Measurements from ENCODE around the gene NR1I2. TPM values are rescaled to one million over a fixed set of nuclear protein-coding genes. Genes with fewer than 3 reads are reported as not detected.

NR1I2 gene
- under 1 TPM; 0.86 to 0.91 TPM for total RNA-seq
- under 1 TPM; 0.17 to 0.42 (median 0.41) TPM for polyA plus RNA-seq
- total RNA-seq, result 0 to 1.8 (median 0.79) reads per million in 6 experiments

DNA sequence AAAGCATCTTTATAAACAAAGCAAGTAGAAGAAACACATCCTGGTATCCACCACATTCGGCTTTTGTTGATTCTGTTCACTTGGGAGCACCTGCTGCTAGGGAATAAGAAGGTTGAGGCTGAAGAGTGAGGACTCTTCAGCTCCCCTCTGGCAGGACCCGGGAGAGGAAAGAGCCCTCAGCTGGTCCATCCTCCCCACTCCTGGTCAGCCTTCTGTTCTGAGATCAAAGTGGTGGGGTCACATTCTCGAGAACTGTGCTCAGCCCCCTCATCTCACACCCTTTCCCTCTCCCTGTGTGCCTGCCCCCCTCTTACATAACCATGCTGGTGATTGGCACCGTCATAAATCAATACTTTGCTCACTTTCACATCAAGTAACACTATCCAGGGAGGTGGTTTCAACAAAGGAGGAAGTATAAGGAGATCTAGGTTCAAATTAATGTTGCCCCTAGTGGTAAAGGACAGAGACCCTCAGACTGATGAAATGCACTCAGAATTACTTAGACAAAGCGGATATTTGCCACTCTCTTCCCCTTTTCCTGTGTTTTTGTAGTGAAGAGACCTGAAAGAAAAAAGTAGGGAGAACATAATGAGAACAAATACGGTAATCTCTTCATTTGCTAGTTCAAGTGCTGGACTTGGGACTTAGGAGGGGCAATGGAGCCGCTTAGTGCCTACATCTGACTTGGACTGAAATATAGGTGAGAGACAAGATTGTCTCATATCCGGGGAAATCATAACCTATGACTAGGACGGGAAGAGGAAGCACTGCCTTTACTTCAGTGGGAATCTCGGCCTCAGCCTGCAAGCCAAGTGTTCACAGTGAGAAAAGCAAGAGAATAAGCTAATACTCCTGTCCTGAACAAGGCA is at the start of gene NR1I2:
Gene NR1I2, plus strand, starts transcription at position 772 of the 869 bp plus-strand sequence.
- Mint-ChIP-seq H3K4me3 (no peak within 1 kb of the TSS), H3K36me3 (peaks cover 0 to 1% (median 0%) of the 10 kb centered on the region in 3 donors), H3K4me1 (peaks cover 4 to 10% (median 7%) of the 10 kb centered on the region in 4 donors), H3K9me3 (peaks cover 0 to 3% (median under 1%) of the 10 kb centered on the region in 9 donors), H3K27ac (peak within 1 kb of the TSS in 2 of 10 donors; percentile 16 to 47), H3K27me3 (no peaks in the 10 kb centered on the region)
- POLR2A ChIA-PET, result no interaction called here
- no peak for DNase-seq
- ATAC-seq, result no peak

DNA sequence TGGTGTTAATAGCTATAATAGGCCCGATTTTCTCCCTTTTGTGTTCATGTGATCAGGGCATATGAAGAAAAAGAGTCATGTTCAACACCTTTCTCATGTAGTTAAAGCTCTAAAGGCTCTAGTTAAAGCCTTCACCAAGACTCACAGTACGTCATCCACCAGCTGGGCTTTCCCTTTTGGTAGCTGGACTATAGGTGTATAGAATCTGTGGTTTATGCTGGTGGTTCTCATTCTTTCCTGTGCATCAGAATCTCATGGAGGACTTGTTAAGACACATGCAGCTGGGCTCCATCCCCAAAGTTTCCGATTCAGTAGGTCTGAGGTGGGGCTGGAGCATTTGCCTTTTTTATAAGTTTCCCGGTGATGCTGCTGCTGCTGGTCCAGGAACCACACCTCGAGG is 48.1 kb upstream of the NR1I2 start:
- DNase-seq, result no peak
- H3K27ac Mint-ChIP-seq, result no peak overlapping the region
- H3K4me1 Mint-ChIP-seq, result no peaks in the 10 kb centered on the region
- POLR2A ChIA-PET, result no interaction called here
- no peak overlapping the region for H3K4me3 Mint-ChIP-seq
- H3K27me3 Mint-ChIP-seq, result peaks cover 0 to 7% (median 2%) of the 10 kb centered on the region in 5 donors
- ATAC-seq, result no peak
- H3K9me3 Mint-ChIP-seq, result no peaks in the 10 kb centered on the region
- H3K36me3 Mint-ChIP-seq, result no peaks in the 10 kb centered on the region

DNA sequence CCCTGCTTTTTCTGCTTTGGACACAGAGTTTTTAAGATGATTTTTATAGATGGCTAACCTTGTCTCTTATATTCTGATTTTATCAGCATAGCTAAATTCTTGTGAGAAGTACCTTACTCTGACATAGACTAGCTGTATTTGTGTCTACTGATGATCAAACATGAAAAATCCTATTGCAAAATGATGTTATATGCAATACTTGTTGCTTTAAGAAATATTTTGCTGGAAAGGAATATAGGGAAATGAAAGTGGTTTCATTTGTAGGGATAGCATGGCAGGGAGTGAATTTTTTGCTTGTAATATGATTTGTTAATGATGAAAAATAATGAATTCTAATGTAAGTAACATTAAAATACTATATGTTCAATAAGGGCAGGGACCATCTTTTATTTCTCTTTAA is 43.2 kb upstream of the NR1I2 start:
- Mint-ChIP-seq H3K4me1 (no peaks in the 10 kb centered on the region), H3K27ac (no peak overlapping the region), H3K4me3 (no peak overlapping the region), H3K27me3 (peaks cover 10 to 39% (median 16%) of the 10 kb centered on the region in 5 donors), H3K36me3 (no peaks in the 10 kb centered on the region), H3K9me3 (no peaks in the 10 kb centered on the region)
- ATAC-seq, result no peak
- no peak for DNase-seq
- POLR2A ChIA-PET, result no interaction called here

DNA sequence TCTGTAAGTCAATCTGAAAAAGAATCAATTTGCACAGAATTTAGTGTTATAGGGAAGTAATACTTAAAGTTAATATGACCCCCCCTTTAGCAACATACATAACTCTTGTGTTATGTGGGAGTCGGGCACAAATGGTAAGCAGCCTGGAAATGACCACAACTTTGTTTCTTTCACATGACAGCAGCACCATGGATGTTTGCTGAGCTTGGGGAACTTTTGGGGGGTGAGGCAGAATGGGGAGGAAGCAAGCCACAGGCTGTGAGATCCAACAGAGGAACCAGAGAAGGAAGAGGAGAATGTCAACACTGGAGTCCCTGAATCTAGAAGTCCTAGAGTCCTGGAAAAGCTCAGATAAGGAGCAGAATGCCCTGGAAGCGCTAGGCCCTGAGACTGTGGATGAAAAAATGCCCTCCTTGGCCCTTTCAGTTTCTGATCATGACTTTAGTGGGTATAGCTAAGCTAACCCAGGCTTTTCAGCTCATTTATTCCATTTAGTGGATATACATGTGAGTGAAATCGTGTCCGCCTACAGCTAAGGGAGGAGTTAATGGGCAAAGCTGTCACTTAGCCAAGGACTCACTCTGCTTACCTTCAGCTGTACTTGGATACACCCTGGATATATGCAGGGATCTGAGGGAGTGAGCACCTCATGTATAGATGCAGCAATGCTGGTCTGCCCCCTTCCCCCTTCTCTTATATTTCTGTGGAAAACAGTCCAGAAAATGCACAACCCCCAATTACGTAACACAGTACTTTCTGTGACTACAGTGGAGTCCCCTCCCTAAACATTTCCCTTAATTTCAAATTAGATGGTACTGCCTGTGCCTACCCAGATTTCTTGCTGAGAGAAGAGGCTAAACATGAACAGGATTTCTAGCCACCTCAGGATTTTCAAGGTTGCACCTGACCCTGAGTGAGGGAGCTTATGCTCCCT is 40.0 kb upstream of the NR1I2 start:
- Mint-ChIP-seq H3K27ac (no peak overlapping the region), H3K27me3 (peaks cover 15 to 57% (median 29%) of the 10 kb centered on the region in 5 donors), H3K9me3 (no peaks in the 10 kb centered on the region), H3K4me1 (no peaks in the 10 kb centered on the region), H3K4me3 (no peak overlapping the region), H3K36me3 (no peaks in the 10 kb centered on the region)
- no peak for DNase-seq
- no peak for ATAC-seq
- POLR2A ChIA-PET, result no interaction called here

DNA sequence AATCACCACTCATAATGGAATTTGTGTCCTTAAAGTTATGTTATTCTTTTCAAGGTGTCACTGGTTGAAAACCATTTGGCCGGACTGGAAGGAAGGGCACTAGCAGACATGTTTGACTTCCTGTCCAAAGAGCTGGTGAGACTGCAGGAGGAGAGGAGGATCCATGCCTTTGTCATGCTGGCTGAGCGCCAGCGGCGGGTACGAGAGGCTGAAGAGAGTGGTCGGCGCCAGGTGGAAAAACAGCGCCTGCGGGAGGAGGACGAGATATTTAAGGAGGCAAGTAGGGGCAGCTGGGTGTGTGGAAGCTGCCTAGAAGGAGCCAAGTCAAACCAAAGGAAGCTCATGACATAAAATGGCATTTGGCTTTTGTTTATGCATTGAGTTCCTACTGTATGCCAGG is 38.0 kb upstream of the NR1I2 start:
- no peaks in the 10 kb centered on the region for H3K4me1 Mint-ChIP-seq
- DNase-seq (no peak), ATAC-seq (no peak)
- no peaks in the 10 kb centered on the region for H3K9me3 Mint-ChIP-seq
- no peak overlapping the region for H3K4me3 Mint-ChIP-seq
- no peak overlapping the region for H3K27ac Mint-ChIP-seq
- H3K27me3 Mint-ChIP-seq, result peaks cover 12 to 60% (median 29%) of the 10 kb centered on the region in 5 donors
- POLR2A ChIA-PET, result no interaction called here
- no peaks in the 10 kb centered on the region for H3K36me3 Mint-ChIP-seq

DNA sequence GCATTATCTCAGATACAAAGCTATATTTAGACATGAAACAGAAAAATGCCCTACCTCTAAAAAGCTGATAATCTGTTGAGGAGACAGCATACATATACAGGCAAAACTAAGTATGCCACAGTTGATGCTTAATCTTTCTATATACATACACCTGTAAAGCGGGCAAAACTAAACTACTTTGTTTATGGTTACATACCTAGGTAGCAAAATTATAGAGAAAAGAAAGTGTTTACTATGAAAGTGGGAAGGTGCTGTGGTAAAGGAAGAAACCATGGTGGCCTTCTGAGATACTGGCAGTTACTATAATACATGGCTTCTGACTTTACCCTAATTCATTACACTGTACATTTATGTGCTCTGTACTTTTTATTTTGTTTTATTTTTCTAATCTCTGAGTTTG is 36.0 kb upstream of the NR1I2 start:
- DNase-seq, result no peak
- no peaks in the 10 kb centered on the region for H3K36me3 Mint-ChIP-seq
- no peaks in the 10 kb centered on the region for H3K4me1 Mint-ChIP-seq
- POLR2A ChIA-PET, result no interaction called here
- no peak overlapping the region for H3K4me3 Mint-ChIP-seq
- H3K9me3 Mint-ChIP-seq, result no peaks in the 10 kb centered on the region
- H3K27me3 Mint-ChIP-seq, result peaks cover 15 to 54% (median 28%) of the 10 kb centered on the region in 5 donors
- no peak overlapping the region for H3K27ac Mint-ChIP-seq
- ATAC-seq, result no peak

GRCh38 chr3:119746423-119746822 is 35.5 kb upstream of the NR1I2 start:
- ATAC-seq, result no peak
- Mint-ChIP-seq H3K4me3 (no peak overlapping the region), H3K27ac (no peak overlapping the region), H3K27me3 (peaks cover 14 to 52% (median 25%) of the 10 kb centered on the region in 5 donors), H3K4me1 (no peaks in the 10 kb centered on the region), H3K36me3 (no peaks in the 10 kb centered on the region), H3K9me3 (no peaks in the 10 kb centered on the region)
- POLR2A ChIA-PET, result no interaction called here
- DNase-seq, result no peak

DNA sequence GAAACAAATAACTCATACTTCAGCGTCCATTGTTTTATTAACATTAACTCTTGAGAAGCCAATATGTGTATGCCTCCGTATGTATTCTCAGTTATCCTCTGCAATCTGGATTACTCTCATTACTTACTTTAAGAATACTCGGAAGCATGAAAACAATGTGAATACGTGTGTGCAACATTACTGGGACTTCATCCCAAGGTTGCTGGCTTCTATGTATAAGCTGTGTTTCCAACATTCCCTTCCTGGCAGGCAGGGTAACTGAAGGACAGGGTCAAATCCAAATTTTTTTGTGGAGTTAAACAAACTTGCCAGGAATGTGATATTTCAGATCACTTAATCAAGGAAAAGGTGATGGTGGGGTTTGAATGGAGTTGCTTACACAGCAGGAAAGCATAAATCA is 34.5 kb upstream of the NR1I2 start:
- POLR2A ChIA-PET, result no interaction called here

GRCh38 chr3:119748991-119749390 is 32.9 kb upstream of the NR1I2 start:
- Mint-ChIP-seq H3K4me1 (no peaks in the 10 kb centered on the region), H3K36me3 (peaks cover 0 to 4% (median 2%) of the 10 kb centered on the region in 3 donors), H3K27me3 (peaks cover 6 to 41% (median 18%) of the 10 kb centered on the region in 5 donors), H3K9me3 (peaks cover 0 to 12% (median 4%) of the 10 kb centered on the region in 9 donors), H3K4me3 (no peak overlapping the region), H3K27ac (no peak overlapping the region)
- ATAC-seq (no peak), DNase-seq (no peak)
- POLR2A ChIA-PET, result no interaction called here

More for the DNA sequence above, 34.5 kb upstream of the NR1I2 start:
- no peak overlapping the region for H3K27ac Mint-ChIP-seq
- H3K4me1 Mint-ChIP-seq, result no peaks in the 10 kb centered on the region
- no peaks in the 10 kb centered on the region for H3K36me3 Mint-ChIP-seq
- ATAC-seq, result no peak
- H3K4me3 Mint-ChIP-seq, result no peak overlapping the region
- no peaks in the 10 kb centered on the region for H3K9me3 Mint-ChIP-seq
- DNase-seq, result no peak
- peaks cover 13 to 42% (median 22%) of the 10 kb centered on the region in 5 donors for H3K27me3 Mint-ChIP-seq

GRCh38 chr3:119751423-119751822 is 30.5 kb upstream of the NR1I2 start:
- Mint-ChIP-seq H3K4me3 (no peak overlapping the region), H3K36me3 (peaks cover 0 to 14% (median 2%) of the 10 kb centered on the region in 3 donors), H3K27me3 (peaks cover 10 to 54% (median 20%) of the 10 kb centered on the region in 5 donors), H3K9me3 (peaks cover 0 to 14% (median 5%) of the 10 kb centered on the region in 9 donors), H3K27ac (no peak overlapping the region), H3K4me1 (no peaks in the 10 kb centered on the region)
- no peak for DNase-seq
- POLR2A ChIA-PET, result no interaction called here
- no peak for ATAC-seq

DNA sequence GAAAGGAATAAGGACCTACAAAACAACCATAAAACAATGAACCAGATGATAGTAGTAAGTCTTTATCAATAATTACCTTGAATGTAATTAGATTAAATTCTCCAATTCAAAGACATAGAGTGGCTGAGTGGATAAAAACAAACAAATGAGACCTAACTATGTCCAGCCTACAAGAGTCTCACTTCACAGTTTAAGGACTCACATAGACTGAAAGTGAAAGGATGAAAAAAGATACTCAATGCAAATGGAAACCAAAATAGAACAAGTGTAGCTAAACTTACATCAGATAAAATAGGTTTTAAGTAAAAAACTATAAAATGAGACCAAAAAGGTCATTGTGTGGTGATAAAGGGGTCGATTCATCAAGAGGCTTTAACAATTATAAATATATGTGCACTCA is 21.9 kb upstream of the NR1I2 start:
- no peak for ATAC-seq

DNA sequence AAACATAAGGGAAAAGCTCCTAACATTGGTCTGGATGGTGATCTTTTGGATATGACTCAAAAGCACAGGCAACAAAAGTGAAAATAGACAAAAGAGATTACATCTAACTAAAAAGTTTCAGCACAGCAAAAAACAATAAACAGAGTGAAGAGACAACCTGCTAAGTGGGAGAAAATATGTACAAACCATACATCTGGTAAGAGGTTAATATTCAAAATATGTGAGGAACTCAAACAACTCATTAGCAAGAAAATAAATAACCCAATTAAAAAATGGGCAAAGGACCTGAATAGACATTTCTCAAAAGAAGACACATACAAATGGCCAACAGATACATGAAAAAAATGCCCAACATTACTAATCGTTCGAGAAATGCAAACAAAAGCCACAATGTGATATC is 19.0 kb upstream of the NR1I2 start:
- ATAC-seq (no peak), DNase-seq (no peak)
- Mint-ChIP-seq H3K4me1 (no peaks in the 10 kb centered on the region), H3K36me3 (peaks cover 0 to 11% (median 0%) of the 10 kb centered on the region in 3 donors), H3K4me3 (no peak overlapping the region), H3K9me3 (peaks cover 0 to 27% (median 7%) of the 10 kb centered on the region in 9 donors), H3K27ac (no peak overlapping the region), H3K27me3 (peaks cover 3 to 25% (median 12%) of the 10 kb centered on the region in 5 donors)
- POLR2A ChIA-PET, result no interaction called here

More for the DNA sequence above, 21.9 kb upstream of the NR1I2 start:
- no peaks in the 10 kb centered on the region for H3K4me1 Mint-ChIP-seq
- H3K36me3 Mint-ChIP-seq, result peaks cover 0 to 15% (median 0%) of the 10 kb centered on the region in 3 donors
- no peak overlapping the region for H3K27ac Mint-ChIP-seq
- DNase-seq, result no peak
- peaks cover 7 to 34% (median 14%) of the 10 kb centered on the region in 5 donors for H3K27me3 Mint-ChIP-seq
- H3K4me3 Mint-ChIP-seq, result no peak overlapping the region
- H3K9me3 Mint-ChIP-seq, result peaks cover 0 to 27% (median 7%) of the 10 kb centered on the region in 9 donors
- POLR2A ChIA-PET, result no interaction called here

- POLR2A ChIA-PET, result no interaction called here
- Mint-ChIP-seq H3K9me3 (peaks cover 0 to 27% (median 7%) of the 10 kb centered on the region in 9 donors), H3K27me3 (peaks cover 3 to 25% (median 12%) of the 10 kb centered on the region in 5 donors), H3K4me3 (no peak overlapping the region), H3K4me1 (no peaks in the 10 kb centered on the region), H3K36me3 (peaks cover 0 to 11% (median 0%) of the 10 kb centered on the region in 3 donors), H3K27ac (no peak overlapping the region)
- ATAC-seq (no peak), DNase-seq (no peak)
Observed at GRCh38 chr3:119763466-119763865, 18.4 kb upstream of the NR1I2 start.

All from naive thymus-derived CD8-positive, alpha-beta T cell (primary cell).